GM12878 (cell line): Measurements from ENCODE around the gene GABBR2. TPM values are rescaled to one million over a fixed set of nuclear protein-coding genes. Genes with fewer than 3 reads are reported as not detected.

Experiments
- ATAC-seq: fragments of 200-7000 bp; cut with Tn5 transposase; 3 replicates; pipeline ENCODE4 v1.9.1; 2020; ENCODE audit warnings: mild to moderate bottlenecking, moderate library complexity
- BruUV-seq: library from RNA; stranded (reverse); fragments of 400-500 nt; replicated peaks from 2 replicates; lab custom pipeline; 2021; lab: Mats Ljungman, UMichigan
- CTCF ChIA-PET: fragments of 300-600 bp; sonication (Branson Sonifier 250); formaldehyde crosslinking; extraction: SDS; loops from one replicate; lab custom pipeline; 2021; ENCODE audit warnings: inconsistent platforms; lab: Yijun Ruan, JAX
- POLR2A ChIA-PET: fragments of 350-600 bp; formaldehyde crosslinking; extraction: SDS; loops from one replicate; lab custom pipeline; 2021; ENCODE audit warnings: inconsistent platforms; lab: Charles Lee
- RAD21 ChIA-PET: fragments of 300-600 bp; sonication (Branson Sonifier 250); formaldehyde crosslinking; loops from one replicate; lab custom pipeline; 2023; ENCODE audit warnings: antibody characterized with exemption; ENCODE audit not compliant: unreplicated experiment; lab: Charles Lee
- SMC1A ChIA-PET: fragments of 300-600 bp; sonication (Branson Sonifier 250); formaldehyde crosslinking; loops from one replicate; lab custom pipeline; 2023; ENCODE audit not compliant: unreplicated experiment, uncharacterized antibody; lab: Charles Lee
- DNase-seq: peaks from one replicate; pipeline ENCODE4 v3.0.0-alpha.2; 2011; ENCODE audit warnings: low read depth, low spot score
- FAIRE-seq: peaks from 3 replicates; lab custom pipeline; 2011; peaks lifted over from hg19 to GRCh38; lab: Jason Lieb, UNC
- H2AFZ ChIP-seq: 2 replicates; pipeline ENCODE4 v1.6.0; 2011; ENCODE audit warnings: low read depth, low read length, control low read depth; ENCODE audit not compliant: control insufficient read depth
- H3K27ac ChIP-seq: 2 replicates; pipeline ENCODE4 v1.5.1; 2011; ENCODE audit warnings: control low read depth; ENCODE audit not compliant: control insufficient read depth, insufficient read depth
- H3K27me3 ChIP-seq, 2 experiments: replicated peaks in 1 of 2; 2 replicates each; pipeline versions ENCODE4 v1.6.0 to v1.6.1; 2011; ENCODE audit warnings: low read length in 1 of 2; ENCODE audit not compliant: control insufficient read depth in 2 of 2, insufficient read depth in 2 of 2
- H3K36me3 ChIP-seq, 2 experiments: 2 replicates each; pipeline ENCODE4 v1.5.1; 2011; ENCODE audit warnings: low read length in 1 of 2; ENCODE audit not compliant: control insufficient read depth in 2 of 2, insufficient read depth in 2 of 2
- H3K4me1 ChIP-seq: 2 replicates; pipeline ENCODE4 v1.6.1; 2011; ENCODE audit warnings: mild to moderate bottlenecking, low read length, moderate library complexity, mixed read lengths; ENCODE audit not compliant: control insufficient read depth, insufficient read depth
- H3K4me2 ChIP-seq: 2 replicates; pipeline ENCODE4 v1.6.0; 2011; ENCODE audit warnings: control low read depth; ENCODE audit not compliant: control insufficient read depth, insufficient read depth
- H3K4me3 ChIP-seq: fragments of 200-600 bp; sonication (generic); 2 replicates; pipeline ENCODE4 v1.5.1; 2016
- H3K79me2 ChIP-seq: 2 replicates; pipeline ENCODE4 v1.6.0; 2011; ENCODE audit warnings: low read length; ENCODE audit not compliant: control insufficient read depth, insufficient read depth
- H3K9ac ChIP-seq: 2 replicates; pipeline ENCODE4 v1.8.0; 2011; ENCODE audit warnings: low read length, control low read depth, mixed read lengths; ENCODE audit not compliant: control insufficient read depth, insufficient read depth
- H3K9me3 ChIP-seq: replicated peaks from 3 replicates; pipeline ENCODE4 v1.5.1; 2011; ENCODE audit warnings: mild to moderate bottlenecking, low read length; ENCODE audit not compliant: control insufficient read depth, insufficient read depth
- H4K20me1 ChIP-seq: 2 replicates; pipeline ENCODE4 v1.6.0; 2011; ENCODE audit not compliant: control insufficient read depth, insufficient read depth
- BMI1 ChIP-seq: fragments of 450-650 bp; IDR thresholded peaks from 2 replicates; pipeline ENCODE4 v1.6.1; 2016; ENCODE audit warnings: mild to moderate bottlenecking, moderate library complexity, borderline replicate concordance
- CUX1 ChIP-seq: IDR thresholded peaks from 2 replicates; pipeline ENCODE4 v1.6.1; 2012; ENCODE audit warnings: improper control_type of control experiment, low read depth, low read length; ENCODE audit not compliant: insufficient replicate concordance
- PAX5 ChIP-seq: IDR thresholded peaks from 2 replicates; pipeline ENCODE4 v1.6.1; 2011; ENCODE audit warnings: low read depth, low read length, borderline replicate concordance
- POLR2AphosphoS2 ChIP-seq: IDR thresholded peaks from 2 replicates; pipeline ENCODE4 v1.6.1; 2011; ENCODE audit warnings: low read depth, mild to moderate bottlenecking, low read length, improper control_type of control experiment, moderate library complexity
- POU2F2 ChIP-seq: IDR thresholded peaks from 3 replicates; pipeline ENCODE4 v1.6.1; 2011; ENCODE audit warnings: low read depth, mild to moderate bottlenecking, low read length, borderline replicate concordance
- SIN3A ChIP-seq: IDR thresholded peaks from 2 replicates; pipeline ENCODE4 v1.6.1; 2012; ENCODE audit warnings: low read depth, low read length, improper control_type of control experiment
- SMC3 ChIP-seq: IDR thresholded peaks from 2 replicates; pipeline ENCODE4 v1.6.1; 2011; ENCODE audit warnings: low read length, improper control_type of control experiment, borderline replicate concordance
- SUPT20H ChIP-seq: IDR thresholded peaks from 2 replicates; pipeline ENCODE4 v1.6.1; 2011; ENCODE audit warnings: low read depth, mild to moderate bottlenecking, low read length, moderate library complexity, borderline replicate concordance; ENCODE audit not compliant: control insufficient read depth
- ZZZ3 ChIP-seq: IDR thresholded peaks from 2 replicates; pipeline ENCODE4 v1.6.1; 2011; ENCODE audit warnings: low read depth; ENCODE audit not compliant: control insufficient read depth, insufficient read length
- WGBS: methylation state at CpG from one replicate; pipeline ENCODE4 v1.1.6; 2016; ENCODE audit warnings: low lambda C conversion rate; ENCODE audit not compliant: insufficient replicate concordance, insufficient coverage; ENCODE audit errors: missing lambda C conversion rate; 5-methylcytosine and 5-hydroxymethylcytosine counted together
- in situ Hi-C: fragments of 300-500 bp; cut with MboI; formaldehyde crosslinking; loops from 9 replicates; pipeline ENCODE4 v1.14.3; 2018; ENCODE audit warnings: mixed read lengths
- intact Hi-C: fragments of 100-400 bp; cut with micrococcal nuclease; formaldehyde crosslinking; loops from one replicate; pipeline ENCODE4 v1.14.2; 2022; ENCODE audit not compliant: unreplicated experiment
- polyA plus RNA-seq, 11 experiments: library from polyadenylated mRNA; depleted of rRNA in 4 of 11; unstranded in 6 of 11; stranded (reverse) in 5 of 11; fragments of >200 nt; fragmentation: Nextera tagmentation in 4 of 11; fragmentation: Illumina TruSeq in 1 of 11; extraction: Ambion mirVana in 4 of 11; extraction: Trizol in 1 of 11; gene quantifications; 1 replicate in 1 of 11; 2 replicates in 10 of 11; pipeline versions ENCODE4 v1.2.1 to v1.2.3, GENCODE V29; 2011 to 2016; ENCODE audit warnings: inconsistent platforms in 2 of 11, missing spikeins in 2 of 11, low read depth in 1 of 11
- total RNA-seq, 4 experiments: library from RNA; depleted of rRNA in 3 of 4; stranded (reverse); fragments of >200 nt in 3 of 4; fragmentation: Illumina TruSeq in 1 of 4; extraction: Trizol in 1 of 4; gene quantifications; 2 replicates each; pipeline versions ENCODE4 v1.2.1 to v1.2.3, GENCODE V29; 2013 to 2021
- TF ChIP-seq, protein P1 (sequence below): fragments of 450-650 bp; IDR thresholded peaks from 2 replicates; pipeline ENCODE4 v1.6.1; 2017; ENCODE audit warnings: mild to moderate bottlenecking, low read depth, inconsistent platforms; ENCODE audit not compliant: poor library complexity, severe bottlenecking
- TF ChIP-seq, protein P2 (sequence below): fragments of 450-650 bp; IDR thresholded peaks from 2 replicates; pipeline ENCODE4 v1.6.1; 2014; ENCODE audit warnings: mild to moderate bottlenecking

The GABBR2 gene
- total and polyA plus RNA-seq, 10 of the 15 experiments (the other 5 are each of a cell fraction or from before 2014, with no cell fraction given), result 0.02 to 2.2 (median 0.06) TPM; not detected in 2

- RAD21 ChIA-PET, result no interaction called here
- ATAC-seq (no peak), FAIRE-seq (no peak), DNase-seq (no peak)
- no peak overlapping the region for H3K27ac ChIP-seq
- TF ChIP-seq SIN3A, result no peak
- no peak for TF ChIP-seq BMI1
- no peak for TF ChIP-seq ZZZ3
- TF ChIP-seq, protein P1, sequence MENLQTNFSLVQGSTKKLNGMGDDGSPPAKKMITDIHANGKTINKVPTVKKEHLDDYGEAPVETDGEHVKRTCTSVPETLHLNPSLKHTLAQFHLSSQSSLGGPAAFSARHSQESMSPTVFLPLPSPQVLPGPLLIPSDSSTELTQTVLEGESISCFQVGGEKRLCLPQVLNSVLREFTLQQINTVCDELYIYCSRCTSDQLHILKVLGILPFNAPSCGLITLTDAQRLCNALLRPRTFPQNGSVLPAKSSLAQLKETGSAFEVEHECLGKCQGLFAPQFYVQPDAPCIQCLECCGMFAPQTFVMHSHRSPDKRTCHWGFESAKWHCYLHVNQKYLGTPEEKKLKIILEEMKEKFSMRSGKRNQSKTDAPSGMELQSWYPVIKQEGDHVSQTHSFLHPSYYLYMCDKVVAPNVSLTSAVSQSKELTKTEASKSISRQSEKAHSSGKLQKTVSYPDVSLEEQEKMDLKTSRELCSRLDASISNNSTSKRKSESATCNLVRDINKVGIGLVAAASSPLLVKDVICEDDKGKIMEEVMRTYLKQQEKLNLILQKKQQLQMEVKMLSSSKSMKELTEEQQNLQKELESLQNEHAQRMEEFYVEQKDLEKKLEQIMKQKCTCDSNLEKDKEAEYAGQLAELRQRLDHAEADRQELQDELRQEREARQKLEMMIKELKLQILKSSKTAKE, result no peak
- no peak for TF ChIP-seq CUX1
- TF ChIP-seq SMC3, result no peak
- TF ChIP-seq, protein P2, sequence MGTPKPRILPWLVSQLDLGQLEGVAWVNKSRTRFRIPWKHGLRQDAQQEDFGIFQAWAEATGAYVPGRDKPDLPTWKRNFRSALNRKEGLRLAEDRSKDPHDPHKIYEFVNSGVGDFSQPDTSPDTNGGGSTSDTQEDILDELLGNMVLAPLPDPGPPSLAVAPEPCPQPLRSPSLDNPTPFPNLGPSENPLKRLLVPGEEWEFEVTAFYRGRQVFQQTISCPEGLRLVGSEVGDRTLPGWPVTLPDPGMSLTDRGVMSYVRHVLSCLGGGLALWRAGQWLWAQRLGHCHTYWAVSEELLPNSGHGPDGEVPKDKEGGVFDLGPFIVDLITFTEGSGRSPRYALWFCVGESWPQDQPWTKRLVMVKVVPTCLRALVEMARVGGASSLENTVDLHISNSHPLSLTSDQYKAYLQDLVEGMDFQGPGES, result no peak
- TF ChIP-seq POU2F2, result no peak
- no peak for TF ChIP-seq POLR2AphosphoS2
- no peak for TF ChIP-seq PAX5
- no peak for TF ChIP-seq SUPT20H
- no TSS peak for BruUV-seq
- intact Hi-C loops, result no loop called here
- CTCF ChIA-PET, result no interaction called here
- POLR2A ChIA-PET, result no interaction called here
- no peaks in the 10 kb centered on the region for H4K20me1 ChIP-seq
- H2AFZ ChIP-seq, result no peak overlapping the region
- no peak overlapping the region for H3K9ac ChIP-seq
- no peak overlapping the region for H3K4me3 ChIP-seq
- 27% methylated on average over 8 of the region's 8 CpGs for WGBS
- H3K4me2 ChIP-seq, result no peak overlapping the region
- no peaks in the 10 kb centered on the region for H3K36me3 ChIP-seq
- H3K4me1 ChIP-seq, result no peaks in the 10 kb centered on the region
- H3K9me3 ChIP-seq, result no peaks in the 10 kb centered on the region
- in situ Hi-C loops, result no loop called here
- no peaks in the 10 kb centered on the region for H3K79me2 ChIP-seq
- SMC1A ChIA-PET, result no interaction called here
- H3K27me3 ChIP-seq, result peaks cover 5 to 6% of the 10 kb centered on the region in 2 experiments; a peak in 3 of 4 replicates
These were observed 376.3 kb downstream of the GABBR2 start for GRCh38 chr9:98332405-98332831.
